HCT116 (cell line): Measurements from ENCODE around the gene SFXN5. TPM values are rescaled to one million over a fixed set of nuclear protein-coding genes. Genes with fewer than 3 reads are reported as not detected.

Experiments used
- ATAC-seq: fragments of 200-7000 bp; cut with Tn5 transposase; 2 replicates; pipeline ENCODE4 v1.9.1; 2020; ENCODE audit warnings: mild to moderate bottlenecking, moderate library complexity
- BruUV-seq: library from RNA; stranded (reverse); fragments of 400-500 nt; replicated peaks from 2 replicates; lab custom pipeline; 2021; lab: Mats Ljungman, UMichigan
- CTCF ChIA-PET: fragments of 300-600 bp; sonication (Branson Sonifier 250); formaldehyde crosslinking; loops from one replicate; lab custom pipeline; 2021; ENCODE audit warnings: antibody characterized with exemption; lab: Charles Lee
- POLR2A ChIA-PET: fragments of 300-600, 350-600 bp; sonication (Branson Sonifier 250); formaldehyde crosslinking; loops from one replicate; lab custom pipeline; 2021; ENCODE audit warnings: antibody characterized with exemption; lab: Charles Lee
- RAD21 ChIA-PET, 2 experiments: fragments of 300-600 bp; sonication (Branson Sonifier 250); formaldehyde crosslinking; loops; one replicate each; lab custom pipeline; 2023; ENCODE audit warnings: low total read pairs in 2 of 2; ENCODE audit not compliant: uncharacterized antibody in 2 of 2, unreplicated experiment in 2 of 2, low non-redundant PET in 1 of 2; lab: Charles Lee
- DNase-seq: peaks from one replicate; pipeline ENCODE4 v3.0.0-alpha.2; 2010; ENCODE audit warnings: low read depth, low spot score
- H2AFZ ChIP-seq: fragments of 200-600 bp; shearing (Covaris generic), sonication (generic); 2 replicates; pipeline ENCODE4 v1.6.1; 2017; ENCODE audit warnings: low read depth, mixed run types, mixed read lengths, antibody characterized with exemption, low read length; ENCODE audit not compliant: poor library complexity, severe bottlenecking
- H3K27ac ChIP-seq: 2 replicates; pipeline ENCODE4 v1.5.1; 2012; ENCODE audit warnings: low read depth, low read length
- H3K27me3 ChIP-seq: fragments of 200-600 bp; sonication (generic); 2 replicates; pipeline ENCODE4 v1.6.1; 2016; ENCODE audit warnings: mixed run types, low read length, mixed read lengths; ENCODE audit not compliant: insufficient read depth
- H3K36me3 ChIP-seq, 2 experiments: fragments of 200-500 bp in 1 of 2; fragments of 200-600 bp in 1 of 2; sonication (Bioruptor generic) in 1 of 2; sonication (generic) in 1 of 2; 2 replicates each; pipeline versions ENCODE4 v1.5.1 to v1.6.1; 2014 to 2016; ENCODE audit warnings: low read length in 2 of 2, inconsistent platforms in 1 of 2, mixed read lengths in 1 of 2, mixed run types in 1 of 2; ENCODE audit not compliant: insufficient read depth in 2 of 2, control insufficient read depth in 1 of 2
- H3K4me1 ChIP-seq, 2 experiments: fragments of 200-600 bp in 1 of 2; sonication (generic) in 1 of 2; 2 replicates each; pipeline versions ENCODE4 v1.5.1 to v1.6.1; 2012 to 2017; ENCODE audit warnings: low read length in 2 of 2, inconsistent platforms in 1 of 2, mild to moderate bottlenecking in 1 of 2, mixed read lengths in 1 of 2, mixed run types in 1 of 2, moderate library complexity in 1 of 2; ENCODE audit not compliant: insufficient read depth in 2 of 2, control insufficient read depth in 1 of 2
- H3K4me2 ChIP-seq: fragments of 200-600 bp; sonication (generic); 2 replicates; pipeline ENCODE4 v1.6.1; 2017; ENCODE audit warnings: mixed run types, low read length, mixed read lengths
- H3K4me3 ChIP-seq, 2 experiments: fragments of 200-600 bp in 1 of 2; sonication (generic) in 1 of 2; replicated peaks in 1 of 2; 2 replicates each; pipeline ENCODE4 v1.5.1; 2011 to 2016; ENCODE audit warnings: low read length in 2 of 2, control low read depth in 1 of 2, low read depth in 1 of 2, mild to moderate bottlenecking in 1 of 2, mixed read lengths in 1 of 2, mixed run types in 1 of 2
- H3K79me2 ChIP-seq: fragments of 200-600 bp; sonication (generic); 2 replicates; pipeline ENCODE4 v1.6.1; 2017; ENCODE audit warnings: mild to moderate bottlenecking, mixed run types, low read length, moderate library complexity, mixed read lengths; ENCODE audit not compliant: insufficient read depth
- H3K9ac ChIP-seq: fragments of 200-600 bp; sonication (generic); 2 replicates; pipeline ENCODE4 v1.6.1; 2016; ENCODE audit warnings: low read length, mixed read lengths
- H3K9me2 ChIP-seq: fragments of 200-600 bp; sonication (generic), shearing (Covaris generic); 2 replicates; pipeline ENCODE4 v1.6.1; 2017; ENCODE audit warnings: mixed run types, mild to moderate bottlenecking, moderate library complexity; ENCODE audit not compliant: insufficient read depth
- H3K9me3 ChIP-seq, 2 experiments: fragments of 200-500 bp in 1 of 2; fragments of 200-600 bp in 1 of 2; sonication (Bioruptor generic) in 1 of 2; sonication (generic) in 1 of 2; 2 replicates each; pipeline ENCODE4 v1.6.1; 2014 to 2017; ENCODE audit warnings: low read length in 2 of 2, mixed read lengths in 2 of 2, inconsistent platforms in 1 of 2, low read depth in 1 of 2, mild to moderate bottlenecking in 1 of 2, mixed run types in 1 of 2, moderate library complexity in 1 of 2; ENCODE audit not compliant: control insufficient read depth in 1 of 2, insufficient read depth in 1 of 2
- H4K20me1 ChIP-seq: fragments of 200-600 bp; sonication (generic), shearing (Covaris generic); 2 replicates; pipeline ENCODE4 v1.6.1; 2017; ENCODE audit warnings: mixed run types, mild to moderate bottlenecking, moderate library complexity; ENCODE audit not compliant: insufficient read depth
- CBX3 ChIP-seq: IDR thresholded peaks from 2 replicates; pipeline ENCODE4 v1.6.1; 2012; ENCODE audit warnings: low read depth
- CEBPB ChIP-seq: IDR thresholded peaks from 2 replicates; pipeline ENCODE4 v1.6.1; 2012; ENCODE audit warnings: low read depth
- EGR1 ChIP-seq: IDR thresholded peaks from 2 replicates; pipeline ENCODE4 v1.6.1; 2012; ENCODE audit warnings: low read depth
- ELF1 ChIP-seq: IDR thresholded peaks from 2 replicates; pipeline ENCODE4 v1.6.1; 2012; ENCODE audit warnings: low read depth, borderline replicate concordance
- EZH2phosphoT487 ChIP-seq: fragments of 200-600 bp; IDR thresholded peaks from 2 replicates; pipeline ENCODE4 v1.6.1; 2018; ENCODE audit warnings: antibody characterized with exemption, borderline replicate concordance
- FOSL1 ChIP-seq: IDR thresholded peaks from 2 replicates; pipeline ENCODE4 v1.6.1; 2012; ENCODE audit warnings: low read depth
- JUND ChIP-seq: IDR thresholded peaks from 2 replicates; pipeline ENCODE4 v1.6.1; 2012
- SIN3A ChIP-seq: IDR thresholded peaks from 2 replicates; pipeline ENCODE4 v1.6.1; 2012; ENCODE audit warnings: low read depth
- SP1 ChIP-seq: IDR thresholded peaks from 2 replicates; pipeline ENCODE4 v1.6.1; 2012; ENCODE audit warnings: low read depth
- TCF7L2 ChIP-seq: IDR thresholded peaks from 2 replicates; pipeline ENCODE4 v1.7.0; 2011; ENCODE audit warnings: borderline replicate concordance, inconsistent platforms; ENCODE audit not compliant: insufficient read depth, insufficient read length; ENCODE audit errors: extremely low read depth
- YY1 ChIP-seq: IDR thresholded peaks from 2 replicates; pipeline ENCODE4 v1.6.1; 2011; ENCODE audit warnings: low read length, low read depth, moderate library complexity, mild to moderate bottlenecking; ENCODE audit not compliant: insufficient replicate concordance; ENCODE audit errors: extremely low read depth
- ZFX ChIP-seq: fragments of 450-650 bp; IDR thresholded peaks from 2 replicates; pipeline ENCODE4 v1.6.1; 2017
- intact Hi-C: fragments of 100-400 bp; cut with micrococcal nuclease; formaldehyde crosslinking; loops from 2 replicates; pipeline ENCODE4 v1.10.0; 2022
- total RNA-seq: library from RNA; stranded (reverse); gene quantifications from one replicate; pipeline ENCODE4 v1.2.1, GENCODE V29; 2021; ENCODE audit not compliant: unreplicated experiment
- TF ChIP-seq, protein P1 (sequence below): IDR thresholded peaks from 2 replicates; pipeline ENCODE4 v1.6.1; 2012
- TF ChIP-seq, protein P2 (sequence below), 3 experiments: fragments of 200-600 bp in 1 of 3; sonication (generic) in 1 of 3; IDR thresholded peaks in 2 of 3; conservative IDR thresholded peaks in 1 of 3; 2 replicates each; pipeline ENCODE4 v1.5.1; 2012 to 2017; ENCODE audit warnings: low read depth in 2 of 3, low read length in 2 of 3, antibody characterized with exemption in 1 of 3, borderline replicate concordance in 1 of 3, control low read depth in 1 of 3, mild to moderate bottlenecking in 1 of 3, mixed read lengths in 1 of 3, mixed run types in 1 of 3, moderate library complexity in 1 of 3; ENCODE audit not compliant: insufficient read depth in 1 of 3
- TF ChIP-seq, protein P3 (sequence below): IDR thresholded peaks from 2 replicates; pipeline ENCODE4 v1.6.1; 2011; ENCODE audit warnings: mild to moderate bottlenecking, low read length, moderate library complexity; ENCODE audit not compliant: insufficient replicate concordance; ENCODE audit errors: extremely low read depth

Gene SFXN5
- total RNA-seq, 1 experiment from 2014 or later = 10.0 TPM

DNA sequence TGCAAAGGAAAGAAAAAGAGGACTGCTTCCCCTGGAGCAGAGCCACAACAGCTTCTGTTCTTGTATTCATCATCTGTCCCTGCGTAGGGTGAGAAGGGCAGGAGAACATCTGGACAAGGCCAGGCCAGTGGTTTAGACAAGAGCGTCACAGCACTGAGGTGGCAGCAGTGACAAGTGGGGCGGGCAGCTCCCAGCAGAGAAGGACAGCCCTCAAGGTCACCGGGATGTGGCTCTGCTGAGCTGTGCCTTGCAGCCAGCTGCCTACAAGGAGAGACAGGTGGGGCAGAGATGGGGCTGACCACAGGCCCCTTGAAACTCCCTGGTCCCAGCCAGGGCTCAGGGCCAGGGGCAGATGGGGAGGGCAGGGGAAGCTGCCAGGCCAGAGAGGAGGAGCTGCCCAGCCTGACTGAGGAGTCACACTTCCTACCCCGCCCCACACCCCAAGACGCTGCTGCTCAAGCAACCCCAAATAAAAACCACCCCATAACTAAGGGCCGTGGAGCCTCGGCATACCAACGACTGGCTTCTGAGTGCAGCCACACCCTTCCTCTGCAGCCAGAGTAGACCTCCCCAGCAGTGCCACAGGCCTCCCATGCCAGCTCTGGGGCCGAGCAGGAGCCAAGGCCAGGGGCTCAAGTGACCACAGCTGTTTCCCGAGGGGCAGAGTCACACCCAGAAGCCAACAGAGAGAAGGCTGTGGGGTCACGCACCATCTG lies 35.9 kb upstream of the SFXN5 start (continued):
- TF ChIP-seq YY1 (no peak), JUND (no peak), FOSL1 (no peak)
- TF ChIP-seq, protein P1, sequence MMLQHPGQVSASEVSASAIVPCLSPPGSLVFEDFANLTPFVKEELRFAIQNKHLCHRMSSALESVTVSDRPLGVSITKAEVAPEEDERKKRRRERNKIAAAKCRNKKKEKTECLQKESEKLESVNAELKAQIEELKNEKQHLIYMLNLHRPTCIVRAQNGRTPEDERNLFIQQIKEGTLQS = no peak

DNA sequence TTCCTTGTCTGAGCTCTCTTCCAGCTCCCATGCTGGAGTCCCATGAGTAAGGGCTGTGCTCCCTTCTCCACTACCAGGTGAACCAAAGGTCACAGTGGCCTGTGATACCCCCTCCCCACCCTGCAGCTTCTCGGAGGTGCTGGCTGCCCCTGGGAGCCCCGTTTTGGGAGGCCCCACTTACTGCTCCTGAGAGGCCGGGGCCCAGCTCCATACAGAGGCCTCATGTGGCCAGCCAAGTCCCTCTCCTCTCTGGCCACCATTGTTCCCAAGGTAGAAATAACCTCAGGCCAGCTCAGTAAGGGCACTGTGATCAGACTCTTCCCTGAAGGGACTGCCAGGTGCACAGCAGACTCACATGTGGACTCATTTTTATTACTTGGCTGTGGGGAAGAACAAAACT lies 35.3 kb upstream of the SFXN5 start:
- Histone ChIP-seq H4K20me1 (no peaks in the 10 kb centered on the region), H3K9me2 (no peaks in the 10 kb centered on the region), H3K9ac (no peak overlapping the region)
- no peak for TF ChIP-seq JUND
- no peak for TF ChIP-seq CBX3
- no peak for TF ChIP-seq EGR1
- no peak for TF ChIP-seq ZFX
- TF ChIP-seq, protein P2, sequence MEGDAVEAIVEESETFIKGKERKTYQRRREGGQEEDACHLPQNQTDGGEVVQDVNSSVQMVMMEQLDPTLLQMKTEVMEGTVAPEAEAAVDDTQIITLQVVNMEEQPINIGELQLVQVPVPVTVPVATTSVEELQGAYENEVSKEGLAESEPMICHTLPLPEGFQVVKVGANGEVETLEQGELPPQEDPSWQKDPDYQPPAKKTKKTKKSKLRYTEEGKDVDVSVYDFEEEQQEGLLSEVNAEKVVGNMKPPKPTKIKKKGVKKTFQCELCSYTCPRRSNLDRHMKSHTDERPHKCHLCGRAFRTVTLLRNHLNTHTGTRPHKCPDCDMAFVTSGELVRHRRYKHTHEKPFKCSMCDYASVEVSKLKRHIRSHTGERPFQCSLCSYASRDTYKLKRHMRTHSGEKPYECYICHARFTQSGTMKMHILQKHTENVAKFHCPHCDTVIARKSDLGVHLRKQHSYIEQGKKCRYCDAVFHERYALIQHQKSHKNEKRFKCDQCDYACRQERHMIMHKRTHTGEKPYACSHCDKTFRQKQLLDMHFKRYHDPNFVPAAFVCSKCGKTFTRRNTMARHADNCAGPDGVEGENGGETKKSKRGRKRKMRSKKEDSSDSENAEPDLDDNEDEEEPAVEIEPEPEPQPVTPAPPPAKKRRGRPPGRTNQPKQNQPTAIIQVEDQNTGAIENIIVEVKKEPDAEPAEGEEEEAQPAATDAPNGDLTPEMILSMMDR (IDR thresholded peaks at IDR 0.05 in 2 of 3, conservative IDR thresholded peaks at IDR 0.05 in 1 of 3; ENCODE audit: borderline replicate concordance in 1 of 3, insufficient read depth in 1 of 3, low read depth in 2 of 3, low read length in 2 of 3) = no peak
- TF ChIP-seq EZH2phosphoT487 = no peak
- TF ChIP-seq, protein P3, sequence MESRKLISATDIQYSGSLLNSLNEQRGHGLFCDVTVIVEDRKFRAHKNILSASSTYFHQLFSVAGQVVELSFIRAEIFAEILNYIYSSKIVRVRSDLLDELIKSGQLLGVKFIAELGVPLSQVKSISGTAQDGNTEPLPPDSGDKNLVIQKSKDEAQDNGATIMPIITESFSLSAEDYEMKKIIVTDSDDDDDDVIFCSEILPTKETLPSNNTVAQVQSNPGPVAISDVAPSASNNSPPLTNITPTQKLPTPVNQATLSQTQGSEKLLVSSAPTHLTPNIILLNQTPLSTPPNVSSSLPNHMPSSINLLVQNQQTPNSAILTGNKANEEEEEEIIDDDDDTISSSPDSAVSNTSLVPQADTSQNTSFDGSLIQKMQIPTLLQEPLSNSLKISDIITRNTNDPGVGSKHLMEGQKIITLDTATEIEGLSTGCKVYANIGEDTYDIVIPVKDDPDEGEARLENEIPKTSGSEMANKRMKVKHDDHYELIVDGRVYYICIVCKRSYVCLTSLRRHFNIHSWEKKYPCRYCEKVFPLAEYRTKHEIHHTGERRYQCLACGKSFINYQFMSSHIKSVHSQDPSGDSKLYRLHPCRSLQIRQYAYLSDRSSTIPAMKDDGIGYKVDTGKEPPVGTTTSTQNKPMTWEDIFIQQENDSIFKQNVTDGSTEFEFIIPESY = no peak
- TF ChIP-seq FOSL1 = no peak
- no peak for TF ChIP-seq CEBPB
- no peak for TF ChIP-seq SP1
- no peak for TF ChIP-seq SIN3A
- TF ChIP-seq TCF7L2 = no peak
- no peak for TF ChIP-seq ELF1
- TF ChIP-seq, all 23 proteins: peak for 0
- H3K27ac ChIP-seq = no peak overlapping the region
- H3K27me3 ChIP-seq = no peaks in the 10 kb centered on the region
- H3K79me2 ChIP-seq = peaks cover 87% of the 10 kb centered on the region
- no peak overlapping the region for H3K4me3 ChIP-seq
- H3K4me1 ChIP-seq = peaks cover 13 to 21% of the 10 kb centered on the region in 2 experiments
- intact Hi-C loops = no loop called here
- DNase-seq (no peak), ATAC-seq (no peak)
- no peak overlapping the region for H3K4me2 ChIP-seq
- POLR2A ChIA-PET = no interaction called here
- no peak overlapping the region for H2AFZ ChIP-seq
- CTCF ChIA-PET = no interaction called here
- RAD21 ChIA-PET = no interaction called here
- no peaks in the 10 kb centered on the region; a peak in 1 of 4 replicates for H3K36me3 ChIP-seq
- no peaks in the 10 kb centered on the region for H3K9me3 ChIP-seq
- no TSS peak for BruUV-seq
